Measurements from ENCODE around the gene ECM1. TPM values are rescaled to one million over a fixed set of nuclear protein-coding genes. Genes with fewer than 3 reads are reported as not detected.

Gene ECM1
- total RNA-seq, 2 donors from 2014 or later, result 22.8 to 54.0 TPM

GRCh38 chr1:150514913-150515327 lies 7.0 kb downstream of the ECM1 start:
- Histone ChIP-seq H3K4me3 (peak overlapping the region; percentile 94), H3K36me3 (no peaks in the 10 kb centered on the region), H3K27ac (peak overlapping the region; percentile 2 to 64), H3K27me3 (replicated peaks; ENCODE audit: insufficient read depth) (no peaks in the 10 kb centered on the region), H3K9me3 (no peaks in the 10 kb centered on the region), H3K4me1 (ENCODE audit: control insufficient read depth in 1 of 2, low read depth in 2 of 2) (peaks cover 4 to 15% of the 10 kb centered on the region in 2 donors)
- DNase-seq (ENCODE audit: low spot score) (no peak), ATAC-seq (ENCODE audit: insufficient number of reproducible peaks, low FRiP score, low read depth) (no peak)
- no peak for TF ChIP-seq CTCF (IDR thresholded peaks at IDR 0.05)

DNA sequence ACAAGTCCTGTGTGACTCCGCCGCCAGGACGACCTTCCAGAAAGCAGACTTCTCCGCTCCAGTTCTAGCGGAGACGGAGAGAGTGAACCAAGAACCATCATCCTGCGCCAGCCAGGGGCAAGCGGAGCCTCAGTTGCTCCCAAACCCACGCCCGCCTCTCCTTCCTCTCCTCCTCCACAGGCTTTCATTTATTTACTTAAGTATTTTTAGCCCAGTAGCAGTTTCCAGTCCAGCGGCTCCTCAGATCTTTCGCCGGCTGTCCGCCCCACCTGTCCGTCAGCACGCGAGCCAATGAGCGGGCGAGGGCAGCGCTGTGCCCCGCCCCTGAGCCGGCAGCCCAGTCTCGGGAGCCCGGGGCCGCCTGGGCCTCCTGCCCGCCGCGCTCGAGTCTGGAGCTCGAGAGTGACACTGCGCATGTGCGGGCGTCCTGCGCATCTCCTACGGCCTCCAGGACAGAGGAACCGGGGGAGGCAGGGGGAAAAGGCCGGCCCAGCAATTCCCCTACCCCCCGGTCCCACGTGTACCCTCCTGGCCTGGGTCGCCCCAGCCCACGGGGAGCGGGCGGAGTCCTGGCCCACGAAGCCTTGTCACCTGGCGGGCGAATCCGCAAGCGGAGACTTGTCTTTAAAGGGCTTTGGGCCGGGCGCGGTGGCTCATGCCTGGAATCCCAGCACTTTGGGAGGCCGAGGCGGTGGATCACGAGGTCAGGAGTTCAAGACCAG lies 7.6 kb downstream of the ECM1 start, which contains the start of gene FALEC:
Gene FALEC, plus strand, starts transcription at position 425 of the 722 bp plus-strand sequence.
- peak within 1 kb of the TSS; percentile 51 to 64 for H3K27ac ChIP-seq
- no peaks in the 10 kb centered on the region for H3K9me3 ChIP-seq
- peaks cover 4 to 15% of the 10 kb centered on the region in 2 donors for H3K4me1 ChIP-seq (ENCODE audit: control insufficient read depth in 1 of 2, low read depth in 2 of 2)
- no peaks in the 10 kb centered on the region for H3K27me3 ChIP-seq (replicated peaks; ENCODE audit: insufficient read depth)
- DNase-seq (ENCODE audit: low spot score) (peak; percentile 74), ATAC-seq (ENCODE audit: insufficient number of reproducible peaks, low FRiP score, low read depth) (peak; percentile 92)
- peak within 1 kb of the TSS; percentile 94 for H3K4me3 ChIP-seq
- no peaks in the 10 kb centered on the region for H3K36me3 ChIP-seq
- no peak for TF ChIP-seq CTCF (IDR thresholded peaks at IDR 0.05)

DNA sequence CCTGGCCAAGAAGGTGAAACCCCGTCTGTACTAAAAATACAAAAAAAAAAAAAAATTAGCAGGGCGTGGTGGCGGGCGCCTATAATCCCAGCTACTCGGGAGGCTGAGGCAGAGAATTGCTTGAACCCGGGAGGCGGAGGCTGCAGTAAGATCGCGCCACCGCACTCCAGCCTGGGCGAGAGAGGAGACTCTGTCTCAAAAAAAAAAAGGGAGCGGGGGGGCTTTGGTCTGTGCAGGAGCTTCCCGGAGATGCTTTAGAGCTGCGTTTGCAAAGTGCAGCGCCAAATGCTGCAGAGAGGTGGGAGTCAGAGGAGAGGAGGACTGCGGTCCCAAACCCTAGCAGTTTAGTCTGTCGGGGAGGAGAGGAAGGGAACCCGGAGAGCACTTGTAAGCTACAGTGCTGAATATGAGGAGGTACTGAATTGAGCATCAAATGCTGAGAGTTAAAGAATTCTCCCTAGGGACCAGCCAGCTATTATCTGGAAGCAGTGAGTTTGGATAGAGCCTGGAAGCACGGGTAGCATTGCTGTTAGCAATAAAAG lies 8.2 kb downstream of the ECM1 start:
- Histone ChIP-seq H3K36me3 (no peaks in the 10 kb centered on the region), H3K4me3 (peak overlapping the region; percentile 94), H3K4me1 (ENCODE audit: control insufficient read depth in 1 of 2, low read depth in 2 of 2) (peaks cover 4 to 15% of the 10 kb centered on the region in 2 donors), H3K9me3 (no peaks in the 10 kb centered on the region), H3K27me3 (replicated peaks; ENCODE audit: insufficient read depth) (no peaks in the 10 kb centered on the region), H3K27ac (peak overlapping the region; percentile 51 to 64)
- DNase-seq (ENCODE audit: low spot score) (no peak), ATAC-seq (ENCODE audit: insufficient number of reproducible peaks, low FRiP score, low read depth) (no peak)
- peak; percentile 21 for TF ChIP-seq CTCF (IDR thresholded peaks at IDR 0.05)

DNA sequence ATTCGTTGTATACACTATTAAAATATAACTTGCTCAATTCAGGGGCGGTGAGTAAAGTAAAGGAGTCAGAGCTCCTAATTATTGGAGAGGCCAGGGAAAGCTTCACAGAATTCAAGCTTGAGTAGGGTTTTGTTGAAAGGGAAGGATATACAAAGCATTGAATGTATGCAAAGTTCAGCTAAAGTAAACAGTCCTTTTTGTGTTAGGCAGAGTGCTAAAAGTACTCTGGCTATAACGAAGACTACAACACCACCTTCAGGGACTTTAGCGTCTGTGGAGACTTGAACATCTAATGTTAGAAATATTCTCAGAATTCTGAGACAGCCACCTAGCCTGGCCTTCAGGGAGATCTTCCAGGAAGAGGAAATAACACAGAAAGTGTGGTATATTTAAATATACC lies 8.7 kb downstream of the ECM1 start:
- no peak for TF ChIP-seq CTCF (IDR thresholded peaks at IDR 0.05)
- Histone ChIP-seq H3K4me1 (ENCODE audit: control insufficient read depth in 1 of 2, low read depth in 2 of 2) (peaks cover 4 to 15% of the 10 kb centered on the region in 2 donors), H3K27ac (peak overlapping the region; percentile 51 to 64), H3K27me3 (replicated peaks; ENCODE audit: insufficient read depth) (no peaks in the 10 kb centered on the region), H3K36me3 (no peaks in the 10 kb centered on the region), H3K9me3 (no peaks in the 10 kb centered on the region), H3K4me3 (peak overlapping the region; percentile 94)
- ATAC-seq (ENCODE audit: insufficient number of reproducible peaks, low FRiP score, low read depth), result no peak
- DNase-seq (ENCODE audit: low spot score), result no peak

DNA sequence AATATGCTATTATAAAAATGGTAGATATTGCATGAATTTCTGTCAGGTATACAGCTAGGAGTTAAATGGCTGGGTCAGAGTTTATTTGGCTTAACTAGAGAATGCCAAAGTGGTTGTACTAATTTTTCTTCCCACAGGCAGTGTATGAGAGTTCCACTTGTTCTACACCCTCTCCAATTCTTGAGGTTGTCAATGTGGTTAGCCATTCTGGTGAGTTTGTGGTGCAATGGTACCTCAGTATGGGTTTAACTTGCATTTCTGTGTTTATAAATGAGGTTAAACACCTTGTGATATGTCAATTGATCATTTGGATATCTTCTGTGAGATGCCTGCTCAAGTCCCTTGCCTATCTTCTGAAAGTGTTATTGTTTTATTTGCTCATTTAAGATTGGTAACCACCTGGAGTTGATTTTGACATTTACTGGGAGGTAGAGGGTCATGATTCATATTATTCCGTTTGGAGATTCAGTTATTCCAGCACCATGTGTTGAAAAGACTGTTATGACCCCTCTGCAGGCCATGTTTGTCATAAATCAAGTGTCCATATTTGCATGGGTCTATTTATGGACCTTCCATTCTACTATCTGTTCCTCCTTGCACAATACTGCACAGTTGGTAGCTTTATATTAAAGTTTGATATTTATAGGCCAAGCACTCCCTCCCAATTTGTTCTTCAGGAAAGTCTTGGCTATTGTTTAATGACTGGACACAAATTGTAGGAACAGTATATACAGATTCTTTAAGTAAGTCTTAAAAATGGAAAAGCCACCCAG lies 13.5 kb downstream of the ECM1 start:
- no peak for DNase-seq (ENCODE audit: low spot score)
- ATAC-seq (ENCODE audit: insufficient number of reproducible peaks, low FRiP score, low read depth), result no peak
- H3K4me3 ChIP-seq, result no peak overlapping the region
- TF ChIP-seq CTCF (IDR thresholded peaks at IDR 0.05), result no peak
- no peaks in the 10 kb centered on the region for H3K9me3 ChIP-seq
- H3K27me3 ChIP-seq (replicated peaks; ENCODE audit: insufficient read depth), result no peaks in the 10 kb centered on the region
- H3K4me1 ChIP-seq (ENCODE audit: control insufficient read depth in 1 of 2, low read depth in 2 of 2), result peaks cover 0 to 2% of the 10 kb centered on the region in 2 donors
- H3K36me3 ChIP-seq, result no peaks in the 10 kb centered on the region
- H3K27ac ChIP-seq, result no peak overlapping the region

Measured in thoracic aorta (tissue), 2 donors.